PC-3 (cell line): Measurements from ENCODE around the gene TMCC3.

Source experiments
- CTCF ChIP-seq: fragments of 300-600 bp; sonication (generic); conservative IDR thresholded peaks from 2 replicates; pipeline ENCODE4 v1.5.1; 2017; ENCODE audit warnings: antibody characterized with exemption, low read depth, mild to moderate bottlenecking, low read length
- EZH2 ChIP-seq: fragments of 300-600 bp; sonication (generic); IDR thresholded peaks from one replicate; pipeline ENCODE4 v1.6.1; 2017; ENCODE audit warnings: antibody characterized with exemption, mild to moderate bottlenecking, low read length; ENCODE audit not compliant: unreplicated experiment

DNA sequence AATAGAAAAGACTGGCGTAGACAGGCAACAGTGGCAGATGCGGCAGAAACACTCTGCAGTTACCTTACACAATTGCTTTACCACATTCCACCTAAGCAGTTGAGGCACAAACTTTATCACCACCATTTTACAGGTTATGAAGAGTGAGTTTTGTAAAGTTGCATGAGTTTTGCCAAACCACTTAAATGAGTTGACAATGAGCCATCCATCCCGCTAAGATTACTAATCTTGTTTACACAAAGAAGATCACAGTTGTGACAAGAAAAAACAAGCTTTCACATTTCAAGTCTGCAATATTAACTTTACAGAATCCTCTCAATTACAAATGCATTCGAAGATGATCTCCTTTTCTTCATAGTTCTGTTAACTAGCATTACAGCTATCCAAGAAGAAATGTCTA is 1.8 kb downstream of the TMCC3 start:
- TF ChIP-seq CTCF (no peak), EZH2 (no peak)
